Stomach smooth muscle (tissue), 2 donors: Measurements from ENCODE around the gene PTPRM.

Experiments used
- H3K27ac ChIP-seq: one replicate; pipeline ENCODE4 v1.7.0; 2013; ENCODE audit warnings: mild to moderate bottlenecking, low read length, inconsistent platforms
- H3K27me3 ChIP-seq, 2 donors: one replicate each; pipeline ENCODE4 v1.7.0; 2013; ENCODE audit warnings: low read length in 2 of 2; ENCODE audit not compliant: insufficient read depth in 2 of 2, control insufficient read depth in 1 of 2
- H3K36me3 ChIP-seq, 2 donors: one replicate each; pipeline ENCODE4 v1.7.0; 2013; ENCODE audit warnings: low read length in 2 of 2; ENCODE audit not compliant: control insufficient read depth in 2 of 2, insufficient read depth in 2 of 2
- H3K4me1 ChIP-seq: one replicate; pipeline ENCODE4 v1.7.0; 2013; ENCODE audit warnings: low read length; ENCODE audit not compliant: control insufficient read depth, insufficient read depth
- H3K4me3 ChIP-seq, 2 donors: one replicate each; pipeline ENCODE4 v1.7.0; 2013; ENCODE audit warnings: low read length in 2 of 2
- H3K9ac ChIP-seq, 2 donors: one replicate each; pipeline ENCODE4 v1.7.0; 2013; ENCODE audit warnings: low read length in 2 of 2, mild to moderate bottlenecking in 1 of 2
- H3K9me3 ChIP-seq, 2 donors: one replicate each; pipeline ENCODE4 v1.7.0; 2013; ENCODE audit warnings: low read length in 2 of 2; ENCODE audit not compliant: control insufficient read depth in 2 of 2
- donor health status: healthy.
- donor health status: Pancreatic carcinoma.

Gene PTPRM

GRCh38 chr18:7566567-7567473 is at the start of gene PTPRM:
Gene PTPRM, plus strand, starts transcription at chr18:7567316. Its CDS starts 503 bp downstream, at chr18:7567819.
- H3K36me3 ChIP-seq = no peaks in the 10 kb centered on the region
- no peaks in the 10 kb centered on the region for H3K9me3 ChIP-seq
- H3K27ac ChIP-seq = peak within 1 kb of the TSS; percentile 90
- peak within 1 kb of the TSS; percentile 75 to 89 for H3K4me3 ChIP-seq
- H3K9ac ChIP-seq = peak within 1 kb of the TSS; percentile 81
- H3K4me1 ChIP-seq = peaks cover 11% of the 10 kb centered on the region
- no peaks in the 10 kb centered on the region for H3K27me3 ChIP-seq

DNA sequence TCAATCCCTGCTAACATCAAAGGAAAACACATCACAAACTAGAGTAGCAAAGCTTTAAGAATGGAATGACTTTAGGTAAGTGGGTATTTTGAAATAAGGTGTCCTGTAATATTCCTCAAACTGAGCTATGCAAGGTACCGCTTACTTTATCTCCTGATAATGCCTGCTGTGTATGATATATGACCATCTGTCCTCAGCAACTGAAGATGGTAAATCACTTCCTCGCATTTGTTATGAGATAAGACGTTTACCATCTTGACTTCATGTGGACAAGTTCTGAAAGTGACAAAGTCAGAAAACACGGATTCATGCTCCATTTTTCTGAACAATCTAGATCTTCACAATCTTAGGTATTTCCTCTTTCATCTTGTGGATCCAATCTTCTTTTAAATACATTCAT is 49.3 kb upstream of the PTPRM start:
- Histone ChIP-seq H3K9ac (no peak overlapping the region), H3K27me3 (no peaks in the 10 kb centered on the region), H3K4me1 (peaks cover 5% of the 10 kb centered on the region), H3K36me3 (no peaks in the 10 kb centered on the region), H3K27ac (no peak overlapping the region), H3K4me3 (no peak overlapping the region), H3K9me3 (peaks cover 0 to 3% of the 10 kb centered on the region in 2 donors)

DNA sequence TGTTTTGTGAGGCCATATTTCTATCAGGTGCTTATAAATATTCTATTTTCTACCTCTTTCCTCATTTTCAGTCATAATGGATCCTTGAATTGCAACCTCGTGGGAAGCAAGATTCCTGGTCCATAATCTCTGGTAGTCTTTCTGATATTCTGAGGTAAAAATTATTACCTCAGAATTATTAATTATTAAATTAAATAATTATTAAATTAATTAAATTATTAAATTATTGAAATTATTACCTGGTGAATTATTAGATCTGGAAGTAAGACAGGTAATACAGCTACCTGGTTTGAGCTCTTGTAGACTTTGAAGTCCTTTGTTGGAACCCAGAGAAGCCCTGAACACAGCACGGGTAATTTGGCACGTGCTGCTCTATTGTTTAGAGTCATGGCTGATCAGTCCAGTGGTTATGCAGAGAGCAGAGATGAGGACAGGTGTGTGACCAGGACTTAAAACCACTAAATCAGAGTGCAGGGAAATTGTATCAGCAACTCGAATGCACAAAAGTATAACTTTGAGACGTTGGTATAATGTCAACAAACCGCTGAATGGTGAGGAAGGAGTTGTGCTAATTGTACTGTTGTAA is 46.8 kb upstream of the PTPRM start:
- no peak overlapping the region for H3K4me3 ChIP-seq
- H3K9me3 ChIP-seq = no peaks in the 10 kb centered on the region
- no peak overlapping the region for H3K27ac ChIP-seq
- H3K27me3 ChIP-seq = no peaks in the 10 kb centered on the region
- no peak overlapping the region for H3K9ac ChIP-seq
- no peaks in the 10 kb centered on the region for H3K4me1 ChIP-seq
- H3K36me3 ChIP-seq = no peaks in the 10 kb centered on the region

DNA sequence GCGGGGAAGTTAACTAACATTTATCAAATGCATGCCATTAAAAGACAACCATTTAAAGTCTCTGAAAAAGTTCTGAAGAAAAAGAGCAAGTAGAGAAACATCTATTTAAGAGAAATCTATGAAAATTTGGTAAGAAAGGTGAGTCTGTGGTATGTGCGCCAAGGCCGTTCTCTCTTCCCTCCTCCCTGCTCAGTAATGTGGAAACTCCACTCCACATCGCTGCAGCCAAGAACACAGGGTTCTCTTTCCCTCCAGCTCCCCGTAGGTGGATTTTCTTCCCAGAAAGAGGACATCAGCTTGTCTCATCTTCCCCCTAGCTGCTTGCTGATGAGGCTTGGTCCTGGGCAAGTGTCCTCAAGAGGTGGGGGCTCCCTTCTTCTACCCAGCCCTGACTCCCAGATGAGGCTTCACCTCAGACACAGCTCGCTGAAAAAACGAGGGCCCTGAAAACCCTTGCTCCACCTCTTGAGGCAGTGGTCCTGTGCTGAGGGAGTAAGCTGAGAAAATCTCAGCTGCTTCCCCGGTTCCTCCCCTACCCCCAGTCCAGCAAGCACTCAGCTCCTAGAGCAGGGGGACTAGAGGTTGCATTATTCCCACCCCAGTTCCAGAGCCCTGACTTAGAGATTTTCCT is 45.8 kb upstream of the PTPRM start:
- Histone ChIP-seq H3K27ac (no peak overlapping the region), H3K4me3 (no peak overlapping the region), H3K4me1 (no peaks in the 10 kb centered on the region), H3K27me3 (no peaks in the 10 kb centered on the region), H3K9ac (no peak overlapping the region), H3K9me3 (no peaks in the 10 kb centered on the region), H3K36me3 (no peaks in the 10 kb centered on the region)

DNA sequence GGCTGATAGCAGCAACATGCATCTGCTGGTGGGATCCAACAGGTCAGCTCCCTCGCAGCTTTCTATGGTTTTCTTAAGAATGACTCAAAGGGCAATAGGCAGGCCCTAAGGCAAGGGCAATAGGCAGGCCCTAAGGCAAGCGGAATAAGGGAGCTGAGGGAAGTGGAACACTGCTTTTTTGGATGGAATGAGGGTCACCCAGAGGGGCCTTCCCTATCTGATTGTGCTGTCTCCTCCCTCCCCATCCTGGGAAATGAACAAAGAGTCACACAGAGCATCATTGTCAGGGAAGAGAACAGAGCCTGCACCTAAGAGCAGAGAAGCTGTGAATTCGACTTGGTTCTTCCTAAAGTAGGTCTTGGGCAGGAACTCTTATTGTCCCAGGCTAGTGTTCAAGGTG is 43.3 kb upstream of the PTPRM start:
- H3K4me1 ChIP-seq = no peaks in the 10 kb centered on the region
- no peak overlapping the region for H3K9ac ChIP-seq
- no peaks in the 10 kb centered on the region for H3K9me3 ChIP-seq
- no peak overlapping the region for H3K4me3 ChIP-seq
- H3K27me3 ChIP-seq = no peaks in the 10 kb centered on the region
- no peak overlapping the region for H3K27ac ChIP-seq
- H3K36me3 ChIP-seq = no peaks in the 10 kb centered on the region

DNA sequence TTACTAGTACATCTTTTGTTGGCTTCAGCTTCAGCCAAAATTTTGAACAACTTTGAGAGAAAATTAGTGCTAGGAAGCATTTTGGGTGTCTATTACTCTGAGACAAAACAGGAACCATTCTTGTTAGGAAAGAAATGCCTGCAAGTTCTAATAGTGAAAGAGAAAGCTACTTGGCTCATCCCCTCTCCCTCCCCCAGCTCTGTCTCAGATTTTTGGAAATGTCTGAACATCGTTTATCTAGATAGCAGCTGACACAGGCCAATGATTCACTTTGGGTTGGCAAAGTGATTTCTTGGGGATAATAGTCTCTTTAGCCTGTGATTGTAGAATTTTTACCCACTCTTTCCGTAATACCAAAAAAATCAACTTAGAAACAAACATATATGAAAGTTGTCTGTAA is 42.3 kb upstream of the PTPRM start:
- no peaks in the 10 kb centered on the region for H3K9me3 ChIP-seq
- peak overlapping the region; percentile 11 for H3K27ac ChIP-seq
- peak overlapping the region in 1 of 2 donors; percentile 6 for H3K9ac ChIP-seq
- no peaks in the 10 kb centered on the region for H3K4me1 ChIP-seq
- H3K4me3 ChIP-seq = peak overlapping the region in 1 of 2 donors; percentile 44
- H3K27me3 ChIP-seq = no peaks in the 10 kb centered on the region
- H3K36me3 ChIP-seq = no peaks in the 10 kb centered on the region

GRCh38 chr18:7532942-7533341 is 34.2 kb upstream of the PTPRM start:
- Histone ChIP-seq H3K27ac (no peak overlapping the region), H3K4me3 (no peak overlapping the region), H3K9me3 (peaks cover 0 to 3% of the 10 kb centered on the region in 2 donors), H3K36me3 (no peaks in the 10 kb centered on the region), H3K27me3 (no peaks in the 10 kb centered on the region), H3K4me1 (no peaks in the 10 kb centered on the region), H3K9ac (no peak overlapping the region)

- Histone ChIP-seq H3K27ac (no peak overlapping the region), H3K27me3 (no peaks in the 10 kb centered on the region), H3K36me3 (no peaks in the 10 kb centered on the region), H3K4me1 (no peaks in the 10 kb centered on the region), H3K4me3 (no peak overlapping the region), H3K9ac (no peak overlapping the region), H3K9me3 (peaks cover 0 to 3% of the 10 kb centered on the region in 2 donors)
These were observed 31.5 kb upstream of the PTPRM start for GRCh38 chr18:7535436-7536205.

GRCh38 chr18:7537145-7537544 is 30.0 kb upstream of the PTPRM start:
- Histone ChIP-seq H3K4me1 (no peaks in the 10 kb centered on the region), H3K36me3 (no peaks in the 10 kb centered on the region), H3K4me3 (no peak overlapping the region), H3K9me3 (no peaks in the 10 kb centered on the region), H3K9ac (no peak overlapping the region), H3K27ac (no peak overlapping the region), H3K27me3 (no peaks in the 10 kb centered on the region)

DNA sequence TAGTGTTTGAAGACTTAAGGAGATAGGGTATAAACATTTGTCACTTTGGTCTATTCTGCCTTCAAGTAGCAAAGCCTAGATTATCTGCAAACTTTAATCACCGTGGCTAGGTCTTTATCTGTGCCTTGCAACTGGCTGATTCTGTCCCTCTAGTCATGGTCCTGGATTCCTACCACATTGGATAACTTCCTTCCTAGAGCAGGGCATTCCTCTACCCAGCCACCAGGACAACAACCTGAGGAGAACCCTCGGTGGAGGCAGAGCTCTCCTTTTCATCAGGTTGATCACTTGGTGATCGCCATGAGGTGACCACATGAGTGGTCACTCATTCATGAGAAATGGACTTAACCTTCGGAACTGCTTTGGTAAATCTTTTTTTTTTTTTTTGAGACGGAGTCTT is 25.3 kb upstream of the PTPRM start:
- Histone ChIP-seq H3K4me1 (no peaks in the 10 kb centered on the region), H3K9me3 (no peaks in the 10 kb centered on the region), H3K4me3 (no peak overlapping the region), H3K27me3 (no peaks in the 10 kb centered on the region), H3K9ac (no peak overlapping the region), H3K27ac (no peak overlapping the region), H3K36me3 (no peaks in the 10 kb centered on the region)
